Fibroblast of lung (primary cell): ENCODE measurements around the gene CLEC4G. TPM values are rescaled to one million over a fixed set of nuclear protein-coding genes. Genes with fewer than 3 reads are reported as not detected.

ENCODE experiments used
- DNase-seq, 2 donors: peaks; one replicate each; pipeline versions ENCODE4 v3.0.0 to v3.0.0-alpha.2; 2010; ENCODE audit warnings: low read depth in 2 of 2
- H2AFZ ChIP-seq: 2 replicates; pipeline ENCODE4 v1.5.1; 2012; ENCODE audit warnings: low read length, control low read depth, inconsistent platforms
- H3K27ac ChIP-seq: 2 replicates; pipeline ENCODE4 v1.5.1; 2011; ENCODE audit warnings: low read length, control low read depth; ENCODE audit not compliant: insufficient read depth
- H3K27me3 ChIP-seq: 2 replicates; pipeline ENCODE4 v1.5.1; 2011; ENCODE audit warnings: mild to moderate bottlenecking, low read length; ENCODE audit not compliant: control insufficient read depth, insufficient read depth
- H3K36me3 ChIP-seq: 2 replicates; pipeline ENCODE4 v1.5.1; 2011; ENCODE audit warnings: low read length; ENCODE audit not compliant: control insufficient read depth, insufficient read depth
- H3K4me1 ChIP-seq: 2 replicates; pipeline ENCODE4 v1.5.1; 2011; ENCODE audit warnings: low read length; ENCODE audit not compliant: control insufficient read depth, insufficient read depth; ENCODE audit errors: extremely low read depth
- H3K4me2 ChIP-seq: 2 replicates; pipeline ENCODE4 v1.5.1; 2011; ENCODE audit warnings: low read length, control low read depth; ENCODE audit not compliant: insufficient read depth; ENCODE audit errors: extremely low read depth
- H3K4me3 ChIP-seq, 4 experiments: fragments of 200-600 bp in 1 of 4; sonication (generic) in 1 of 4; replicated peaks in 1 of 4; 2 replicates each; pipeline ENCODE4 v1.5.1; 2011 to 2016; ENCODE audit warnings: low read length in 4 of 4, low read depth in 3 of 4, mild to moderate bottlenecking in 3 of 4, control low read depth in 2 of 4, inconsistent platforms in 1 of 4, mixed read lengths in 1 of 4; ENCODE audit not compliant: insufficient read depth in 1 of 4; ENCODE audit errors: control extremely low read depth in 1 of 4
- H3K79me2 ChIP-seq: 2 replicates; pipeline ENCODE4 v1.5.1; 2012; ENCODE audit warnings: mild to moderate bottlenecking, low read length, inconsistent platforms; ENCODE audit not compliant: control insufficient read depth, insufficient read depth
- H3K9ac ChIP-seq: 2 replicates; pipeline ENCODE4 v1.5.1; 2011; ENCODE audit warnings: mild to moderate bottlenecking, low read length, control low read depth; ENCODE audit not compliant: insufficient read depth
- H3K9me3 ChIP-seq: 2 replicates; pipeline ENCODE4 v1.5.1; 2012; ENCODE audit warnings: low read depth, low read length; ENCODE audit not compliant: control insufficient read depth, insufficient read depth
- H4K20me1 ChIP-seq: 2 replicates; pipeline ENCODE4 v1.5.1; 2011; ENCODE audit warnings: low read length; ENCODE audit not compliant: control insufficient read depth, insufficient read depth; ENCODE audit errors: extremely low read depth
- EZH2 ChIP-seq: IDR thresholded peaks from 2 replicates; pipeline ENCODE4 v1.5.1; 2012; ENCODE audit warnings: low read length, control low read depth, mild to moderate bottlenecking; ENCODE audit errors: missing control alignments
- polyA plus RNA-seq, 2 donors: library from polyadenylated mRNA; depleted of rRNA in 1 of 2; stranded (reverse) in 1 of 2; unstranded in 1 of 2; fragments of >200 nt; gene quantifications; 2 replicates each; pipeline ENCODE4 v1.2.1, GENCODE V29; 2011 to 2012; ENCODE audit warnings: missing spikeins in 1 of 2
- total RNA-seq: library from RNA; depleted of rRNA; stranded (reverse); fragments of >200 nt; gene quantifications from 2 replicates; pipeline ENCODE4 v1.2.1, GENCODE V29; 2014
- TF ChIP-seq, protein P1 (sequence below), 2 donors: IDR thresholded peaks in 1 of 2; conservative IDR thresholded peaks in 1 of 2; 1 replicate in 1 of 2; 2 replicates in 1 of 2; pipeline ENCODE4 v1.5.1; 2011 to 2012; ENCODE audit warnings: low read length in 2 of 2, control low read depth in 1 of 2, inconsistent platforms in 1 of 2, low read depth in 1 of 2, mild to moderate bottlenecking in 1 of 2

The CLEC4G gene
- total and polyA plus RNA-seq, 2 donors (not counting 1 experiment from before 2014, with no cell fraction given), result not detected

DNA sequence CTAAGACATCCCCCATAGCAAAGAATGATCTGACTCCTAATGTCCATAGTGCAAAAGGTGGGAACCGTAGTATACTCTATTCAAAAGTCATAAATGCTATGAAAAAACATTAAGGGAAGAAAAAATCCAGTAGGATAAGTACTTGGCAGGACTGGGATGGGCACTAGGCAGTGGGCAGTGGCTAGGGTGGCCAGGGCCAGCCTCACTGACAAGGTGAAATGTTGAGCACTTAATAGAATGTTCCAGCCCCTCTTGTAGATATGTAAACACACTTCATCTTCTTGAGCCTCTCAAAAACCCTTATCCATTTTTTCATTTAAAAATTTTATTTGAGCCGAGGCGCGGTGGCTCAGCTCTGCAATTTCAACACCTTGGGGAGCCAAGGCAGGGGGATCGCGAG, 1.5 kb upstream of the CLEC4G start:
- H4K20me1 ChIP-seq, result no peaks in the 10 kb centered on the region
- TF ChIP-seq EZH2, result no peak
- TF ChIP-seq, protein P1, sequence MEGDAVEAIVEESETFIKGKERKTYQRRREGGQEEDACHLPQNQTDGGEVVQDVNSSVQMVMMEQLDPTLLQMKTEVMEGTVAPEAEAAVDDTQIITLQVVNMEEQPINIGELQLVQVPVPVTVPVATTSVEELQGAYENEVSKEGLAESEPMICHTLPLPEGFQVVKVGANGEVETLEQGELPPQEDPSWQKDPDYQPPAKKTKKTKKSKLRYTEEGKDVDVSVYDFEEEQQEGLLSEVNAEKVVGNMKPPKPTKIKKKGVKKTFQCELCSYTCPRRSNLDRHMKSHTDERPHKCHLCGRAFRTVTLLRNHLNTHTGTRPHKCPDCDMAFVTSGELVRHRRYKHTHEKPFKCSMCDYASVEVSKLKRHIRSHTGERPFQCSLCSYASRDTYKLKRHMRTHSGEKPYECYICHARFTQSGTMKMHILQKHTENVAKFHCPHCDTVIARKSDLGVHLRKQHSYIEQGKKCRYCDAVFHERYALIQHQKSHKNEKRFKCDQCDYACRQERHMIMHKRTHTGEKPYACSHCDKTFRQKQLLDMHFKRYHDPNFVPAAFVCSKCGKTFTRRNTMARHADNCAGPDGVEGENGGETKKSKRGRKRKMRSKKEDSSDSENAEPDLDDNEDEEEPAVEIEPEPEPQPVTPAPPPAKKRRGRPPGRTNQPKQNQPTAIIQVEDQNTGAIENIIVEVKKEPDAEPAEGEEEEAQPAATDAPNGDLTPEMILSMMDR (conservative IDR thresholded peaks at IDR 0.05 in 1 of 2, IDR thresholded peaks at IDR 0.05 in 1 of 2; ENCODE audit: low read depth in 1 of 2, low read length in 2 of 2), result no peak
- H3K4me1 ChIP-seq, result no peaks in the 10 kb centered on the region

DNA sequence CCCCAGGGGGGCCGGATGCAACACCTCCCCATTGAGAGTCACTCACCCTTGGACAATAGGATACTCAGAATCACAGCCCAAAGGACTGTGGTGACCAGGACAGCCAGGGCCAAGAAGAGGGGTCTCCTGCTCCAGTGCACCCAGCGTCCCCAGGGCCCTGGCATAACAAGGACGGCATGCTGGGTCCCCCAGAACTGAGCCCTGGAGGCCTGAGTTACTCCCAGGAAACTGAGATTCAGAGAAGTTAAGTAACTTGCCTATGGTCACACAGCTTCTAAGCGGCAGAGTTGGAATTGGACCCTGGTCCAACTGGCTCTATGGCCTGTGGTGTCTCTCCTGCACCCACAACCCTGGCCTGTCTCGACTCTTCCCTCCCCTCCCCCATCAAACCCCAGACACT, 295 bp downstream of the CLEC4G start:
- no peaks in the 10 kb centered on the region for H3K4me1 ChIP-seq
- DNase-seq, result no peak
- no peaks in the 10 kb centered on the region for H3K36me3 ChIP-seq
- H3K27ac ChIP-seq, result no peak overlapping the region
- H2AFZ ChIP-seq, result no peak overlapping the region
- H3K4me3 ChIP-seq, result no peak overlapping the region
- TF ChIP-seq EZH2, result no peak
- TF ChIP-seq, protein P1 (conservative IDR thresholded peaks at IDR 0.05 in 1 of 2, IDR thresholded peaks at IDR 0.05 in 1 of 2; ENCODE audit: low read depth in 1 of 2, low read length in 2 of 2), result no peak
- H3K27me3 ChIP-seq, result peaks cover 3% of the 10 kb centered on the region
- H3K4me2 ChIP-seq, result no peak overlapping the region
- H3K79me2 ChIP-seq, result no peaks in the 10 kb centered on the region
- H3K9ac ChIP-seq, result no peak overlapping the region
- no peaks in the 10 kb centered on the region for H3K9me3 ChIP-seq
- no peaks in the 10 kb centered on the region for H4K20me1 ChIP-seq

More for the DNA sequence above, 1.5 kb upstream of the CLEC4G start:
- Histone ChIP-seq H3K4me3 (no peak overlapping the region), H3K27ac (no peak overlapping the region), H3K36me3 (no peaks in the 10 kb centered on the region), H3K4me2 (no peak overlapping the region), H3K9ac (no peak overlapping the region), H3K79me2 (no peaks in the 10 kb centered on the region), H3K27me3 (peaks cover 3% of the 10 kb centered on the region), H2AFZ (no peak overlapping the region), H3K9me3 (no peaks in the 10 kb centered on the region)
- no peak for DNase-seq

DNA sequence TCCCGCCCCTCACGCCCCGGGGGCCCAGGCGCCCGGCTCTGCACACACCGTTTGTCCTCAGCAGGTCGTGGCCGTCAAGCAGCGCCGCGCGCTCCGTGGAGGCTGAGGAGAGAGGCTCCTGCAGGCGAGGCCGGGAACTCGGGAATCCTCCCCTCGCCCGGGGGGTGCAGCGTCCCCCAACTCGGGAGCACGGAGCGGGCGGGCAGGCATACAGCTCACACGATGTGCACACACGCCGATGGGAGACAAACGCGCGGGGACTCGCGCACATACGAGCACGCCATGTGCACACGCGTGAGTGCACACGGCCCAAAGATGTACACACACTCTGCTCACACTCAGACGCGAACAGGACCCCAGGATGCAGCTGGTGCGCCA, 703 bp downstream of the CLEC4G start:
- Histone ChIP-seq H2AFZ (no peak overlapping the region), H3K36me3 (no peaks in the 10 kb centered on the region), H3K27ac (no peak overlapping the region), H3K4me2 (no peak overlapping the region), H3K79me2 (no peaks in the 10 kb centered on the region), H3K4me3 (no peak overlapping the region), H4K20me1 (no peaks in the 10 kb centered on the region), H3K4me1 (no peaks in the 10 kb centered on the region), H3K9me3 (no peaks in the 10 kb centered on the region), H3K27me3 (peaks cover 3% of the 10 kb centered on the region), H3K9ac (no peak overlapping the region)
- TF ChIP-seq, protein P1 (conservative IDR thresholded peaks at IDR 0.05 in 1 of 2, IDR thresholded peaks at IDR 0.05 in 1 of 2; ENCODE audit: low read depth in 1 of 2, low read length in 2 of 2), result no peak
- no peak for TF ChIP-seq EZH2
- no peak for DNase-seq
